Karpas-422 (cell line): ENCODE results near the gene FNDC1. TPM values are rescaled to one million over a fixed set of nuclear protein-coding genes. Genes with fewer than 3 reads are reported as not detected.

Experiments used
- DNase-seq: peaks from one replicate; pipeline ENCODE4 v3.0.0-alpha.2; 2015
- H2AFZ ChIP-seq: fragments of 200-600 bp; sonication (generic); 2 replicates; pipeline ENCODE4 v1.6.1; 2014; ENCODE audit warnings: antibody characterized with exemption, low read length, mixed read lengths
- H3K27ac ChIP-seq: fragments of 200-600 bp; sonication (generic); 2 replicates; pipeline ENCODE4 v1.5.1; 2014; ENCODE audit warnings: mild to moderate bottlenecking, low read length, moderate library complexity
- H3K27me3 ChIP-seq: fragments of 200-600 bp; sonication (generic); 2 replicates; pipeline ENCODE4 v1.6.1; 2014; ENCODE audit warnings: low read length, mixed read lengths
- H3K36me3 ChIP-seq: fragments of 200-600 bp; sonication (generic); 2 replicates; pipeline ENCODE4 v1.6.1; 2014; ENCODE audit warnings: low read length, mixed read lengths; ENCODE audit not compliant: insufficient read depth
- H3K4me1 ChIP-seq: fragments of 200-600 bp; sonication (generic); 2 replicates; pipeline ENCODE4 v1.6.1; 2014; ENCODE audit warnings: mild to moderate bottlenecking, low read length, mixed read lengths
- H3K4me2 ChIP-seq: fragments of 200-600 bp; sonication (generic); 2 replicates; pipeline ENCODE4 v1.6.1; 2014; ENCODE audit warnings: low read length, low read depth, mild to moderate bottlenecking; ENCODE audit not compliant: poor library complexity, severe bottlenecking
- H3K4me3 ChIP-seq: fragments of 200-600 bp; sonication (generic); 2 replicates; pipeline ENCODE4 v1.5.1; 2014; ENCODE audit warnings: mild to moderate bottlenecking, antibody characterized with exemption, low read length, mixed read lengths
- H3K79me2 ChIP-seq: fragments of 200-600 bp; sonication (generic); 2 replicates; pipeline ENCODE4 v1.6.1; 2014; ENCODE audit warnings: mild to moderate bottlenecking, low read length, mixed read lengths
- H3K9ac ChIP-seq: fragments of 200-600 bp; sonication (generic); 2 replicates; pipeline ENCODE4 v1.6.0; 2014; ENCODE audit warnings: low read length
- H3K9me2 ChIP-seq: fragments of 200-600 bp; sonication (generic), shearing (Covaris generic); replicated peaks from 2 replicates; pipeline ENCODE4 v1.6.0; 2014; ENCODE audit warnings: mild to moderate bottlenecking, low read length, moderate library complexity; ENCODE audit not compliant: insufficient read depth
- H3K9me3 ChIP-seq: fragments of 300-700, 200-600 bp; sonication (generic); 2 replicates; pipeline ENCODE4 v1.6.1; 2014; ENCODE audit warnings: low read length, mixed read lengths
- H4K20me1 ChIP-seq: fragments of 200-600 bp; sonication (generic); 2 replicates; pipeline ENCODE4 v1.6.1; 2014; ENCODE audit warnings: mild to moderate bottlenecking, antibody characterized with exemption, low read length, low read depth; ENCODE audit not compliant: insufficient read depth
- total RNA-seq: library from RNA; depleted of rRNA; stranded (reverse); fragments of >200 nt; shearing (Covaris generic); gene quantifications from 2 replicates; pipeline ENCODE4 v1.2.3, GENCODE V29; 2014; ENCODE audit warnings: low replicate concordance

Gene FNDC1
- total RNA-seq, 1 experiment from 2014 or later, result 90.0 TPM

DNA sequence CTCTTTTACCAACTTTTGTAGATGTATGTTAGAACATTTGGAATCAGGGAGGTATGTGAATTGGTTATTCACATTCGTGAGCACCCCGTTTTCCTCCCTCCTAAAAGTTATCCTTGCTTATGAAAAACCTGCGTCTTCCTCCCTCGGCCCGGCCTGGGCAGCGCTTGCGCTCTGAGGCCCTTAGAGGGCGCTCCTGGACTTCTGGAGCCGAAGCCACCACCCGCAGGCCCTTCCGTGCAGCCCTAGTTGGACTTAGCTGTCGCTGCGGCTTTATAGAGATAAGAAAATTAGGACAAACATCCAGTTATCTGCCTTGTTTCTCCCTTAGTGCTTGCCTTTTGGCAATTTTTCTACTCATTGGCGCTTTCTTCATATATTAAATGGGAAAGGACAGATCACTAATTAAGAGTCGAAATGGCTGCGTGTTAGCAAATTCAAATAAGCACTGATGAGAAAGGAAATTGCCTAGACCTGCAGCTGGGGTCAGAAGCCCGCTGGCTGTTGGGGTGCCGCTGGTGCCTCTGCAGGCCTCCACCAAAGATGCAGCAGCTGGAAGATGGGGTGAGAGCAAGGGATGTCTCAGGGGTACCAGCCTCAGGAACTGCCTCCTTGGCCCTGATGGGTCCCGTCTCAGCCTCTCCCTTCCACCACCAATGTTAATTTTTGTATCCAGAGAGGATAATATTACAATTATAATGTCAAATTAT, 5.2 kb downstream of the FNDC1 start:
- Histone ChIP-seq H3K9me3 (no peaks in the 10 kb centered on the region), H3K4me1 (peaks cover 73% of the 10 kb centered on the region), H4K20me1 (no peaks in the 10 kb centered on the region), H3K4me2 (peak overlapping the region; percentile 81), H3K9ac (peak overlapping the region; percentile 86), H3K27me3 (no peaks in the 10 kb centered on the region), H3K79me2 (peaks cover 98% of the 10 kb centered on the region), H3K4me3 (peak overlapping the region; percentile 55), H3K36me3 (peaks cover 32% of the 10 kb centered on the region), H3K9me2 (no peaks in the 10 kb centered on the region), H3K27ac (peak overlapping the region; percentile 94), H2AFZ (peak overlapping the region; percentile 38; the same call in 1 of the 2 replicates)
- peak; percentile 96 for DNase-seq

DNA sequence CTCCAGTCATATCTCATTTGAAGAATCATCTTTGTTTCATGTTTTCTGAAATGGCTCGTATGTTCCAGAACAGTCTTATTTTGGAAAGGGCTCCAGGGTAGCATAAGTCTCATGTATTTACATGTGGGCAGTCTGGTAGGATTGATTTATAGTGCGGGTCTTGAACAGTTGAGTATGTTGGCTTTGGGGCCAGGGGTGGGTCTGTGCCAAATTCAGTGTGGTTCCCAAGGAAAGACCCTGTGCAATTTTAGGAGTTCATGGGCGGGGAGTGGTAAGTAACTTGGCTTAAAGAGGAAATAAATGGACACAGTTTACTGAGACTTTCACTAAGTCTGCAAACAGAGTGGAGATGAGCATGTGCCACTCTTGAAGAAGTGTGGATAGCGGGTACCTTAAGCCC, 7.7 kb downstream of the FNDC1 start:
- no peaks in the 10 kb centered on the region for H3K9me2 ChIP-seq
- H3K4me3 ChIP-seq, result no peak overlapping the region
- no peak overlapping the region for H2AFZ ChIP-seq
- no peaks in the 10 kb centered on the region for H3K27me3 ChIP-seq
- H3K79me2 ChIP-seq, result peaks cover 99% of the 10 kb centered on the region
- H4K20me1 ChIP-seq, result no peaks in the 10 kb centered on the region
- no peak overlapping the region for H3K4me2 ChIP-seq
- H3K4me1 ChIP-seq, result peaks cover 68% of the 10 kb centered on the region
- peak overlapping the region; percentile 3; the same call in 1 of the 2 replicates for H3K9ac ChIP-seq
- H3K36me3 ChIP-seq, result peaks cover 44% of the 10 kb centered on the region
- DNase-seq, result no peak
- H3K27ac ChIP-seq, result peak overlapping the region; percentile 94; the same call in 1 of the 2 replicates
- no peaks in the 10 kb centered on the region for H3K9me3 ChIP-seq

DNA sequence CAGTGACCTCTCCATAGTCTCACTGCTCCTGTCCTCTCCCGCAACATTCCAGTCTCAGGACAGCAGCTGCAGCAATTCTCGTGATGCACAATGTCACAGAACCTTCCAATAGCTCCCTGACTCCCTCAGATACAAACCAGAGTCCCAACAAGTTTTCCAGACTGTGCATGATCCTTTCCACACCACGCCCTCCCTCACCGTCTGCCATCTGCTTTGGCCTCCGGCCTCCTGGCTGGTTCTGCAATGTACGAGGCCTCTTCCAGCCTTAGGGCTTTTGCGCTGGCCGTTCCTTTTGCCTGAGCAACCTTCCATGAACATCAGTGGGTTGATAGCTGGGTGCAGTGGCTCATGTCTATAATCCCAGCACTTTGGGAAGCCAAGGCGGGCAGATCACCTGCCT, 9.6 kb downstream of the FNDC1 start:
- Histone ChIP-seq H3K4me2 (no peak overlapping the region), H2AFZ (no peak overlapping the region), H3K27ac (no peak overlapping the region), H3K79me2 (peaks cover 99% of the 10 kb centered on the region), H3K4me3 (no peak overlapping the region), H3K27me3 (no peaks in the 10 kb centered on the region), H4K20me1 (no peaks in the 10 kb centered on the region), H3K36me3 (peaks cover 63% of the 10 kb centered on the region), H3K9ac (no peak overlapping the region), H3K4me1 (peaks cover 49% of the 10 kb centered on the region), H3K9me3 (no peaks in the 10 kb centered on the region; the same call in 1 of the 2 replicates), H3K9me2 (no peaks in the 10 kb centered on the region)
- DNase-seq, result no peak

DNA sequence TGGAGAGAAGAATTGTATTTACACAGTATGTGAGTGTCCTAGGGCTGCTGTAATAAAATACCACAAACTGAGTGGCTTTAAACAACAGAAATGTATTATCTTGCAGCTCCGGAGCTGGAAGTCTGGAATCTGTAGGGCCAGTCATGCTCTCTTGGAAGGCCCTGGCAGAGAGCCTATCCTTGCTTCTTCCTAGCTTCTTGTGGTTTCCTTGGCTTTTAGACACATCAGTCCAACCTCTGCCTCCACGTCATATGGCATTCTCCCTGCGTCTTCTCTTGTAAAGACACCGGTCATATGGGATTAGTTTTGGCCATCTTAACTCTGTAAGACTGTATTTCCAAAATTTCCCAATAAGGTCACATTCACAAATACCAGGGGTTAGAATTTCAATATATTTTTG, 10.8 kb downstream of the FNDC1 start:
- Histone ChIP-seq H3K4me3 (no peak overlapping the region), H2AFZ (no peak overlapping the region), H3K4me2 (no peak overlapping the region), H3K4me1 (peaks cover 38% of the 10 kb centered on the region), H3K27ac (no peak overlapping the region), H3K9me2 (no peaks in the 10 kb centered on the region), H3K9ac (no peak overlapping the region), H3K79me2 (peaks cover 99% of the 10 kb centered on the region), H4K20me1 (no peaks in the 10 kb centered on the region), H3K36me3 (peaks cover 73% of the 10 kb centered on the region), H3K27me3 (no peaks in the 10 kb centered on the region), H3K9me3 (peaks cover 6% of the 10 kb centered on the region)
- DNase-seq, result no peak

DNA sequence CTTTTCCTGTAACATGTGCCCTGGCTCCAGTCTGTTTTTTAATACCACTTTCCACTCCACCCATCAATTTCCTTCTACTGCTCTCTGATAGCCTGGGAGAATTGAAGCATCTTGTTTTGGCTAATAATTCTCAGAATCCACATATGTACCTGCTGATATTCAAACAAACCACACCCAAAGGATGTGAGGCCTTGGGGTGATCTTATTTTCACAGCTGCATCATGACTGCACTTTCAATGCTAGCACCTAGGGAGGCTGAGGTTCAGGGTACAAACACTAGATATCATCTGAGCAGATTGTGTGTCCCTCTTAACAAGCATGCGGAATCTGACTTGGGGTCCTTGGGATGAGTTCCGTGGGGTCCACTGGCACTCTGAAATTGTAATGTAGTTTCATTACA, 12.7 kb downstream of the FNDC1 start:
- H3K9me3 ChIP-seq, result peaks cover 12% of the 10 kb centered on the region
- peaks cover 99% of the 10 kb centered on the region for H3K79me2 ChIP-seq
- H3K4me1 ChIP-seq, result peaks cover 18% of the 10 kb centered on the region
- H3K4me3 ChIP-seq, result no peak overlapping the region
- no peak overlapping the region for H3K9ac ChIP-seq
- peaks cover 65% of the 10 kb centered on the region for H3K36me3 ChIP-seq
- no peak for DNase-seq
- H3K27me3 ChIP-seq, result no peaks in the 10 kb centered on the region
- H2AFZ ChIP-seq, result no peak overlapping the region
- no peaks in the 10 kb centered on the region for H3K9me2 ChIP-seq
- H4K20me1 ChIP-seq, result no peaks in the 10 kb centered on the region
- 0 out of 2 replicates have a peak overlapping the region, but pooled peaks have one; percentile 24 for H3K27ac ChIP-seq
- no peak overlapping the region for H3K4me2 ChIP-seq

DNA sequence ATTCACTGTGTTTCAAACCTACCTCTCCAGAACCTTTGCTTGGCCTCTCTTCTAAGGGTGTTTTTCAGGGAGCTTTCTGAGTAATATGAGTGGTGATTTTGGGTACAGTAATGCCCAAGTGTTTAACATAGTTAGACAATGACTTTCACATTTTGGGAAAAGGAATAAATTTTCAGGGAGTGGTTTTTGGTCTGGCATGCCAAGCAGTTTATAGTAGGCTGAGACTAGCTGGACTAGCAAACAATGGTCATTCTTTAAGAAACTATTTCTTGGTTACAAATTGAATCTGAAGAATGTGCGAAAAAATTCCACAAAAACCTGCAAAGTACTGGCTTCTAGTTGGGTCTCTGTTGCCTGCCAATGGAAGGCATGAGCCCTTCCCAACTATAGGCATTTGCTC, 15.4 kb downstream of the FNDC1 start:
- H2AFZ ChIP-seq, result no peak overlapping the region
- no peak overlapping the region for H3K4me3 ChIP-seq
- H3K27ac ChIP-seq, result peak overlapping the region; percentile 18; the same call in 1 of the 2 replicates
- peaks cover 12% of the 10 kb centered on the region for H3K9me3 ChIP-seq
- peaks cover 12% of the 10 kb centered on the region for H3K4me1 ChIP-seq
- H3K79me2 ChIP-seq, result peaks cover 93% of the 10 kb centered on the region
- no peak for DNase-seq
- H3K4me2 ChIP-seq, result no peak overlapping the region
- H3K9ac ChIP-seq, result no peak overlapping the region
- H3K27me3 ChIP-seq, result no peaks in the 10 kb centered on the region
- H3K36me3 ChIP-seq, result peaks cover 69% of the 10 kb centered on the region
- no peaks in the 10 kb centered on the region for H3K9me2 ChIP-seq
- no peaks in the 10 kb centered on the region for H4K20me1 ChIP-seq

DNA sequence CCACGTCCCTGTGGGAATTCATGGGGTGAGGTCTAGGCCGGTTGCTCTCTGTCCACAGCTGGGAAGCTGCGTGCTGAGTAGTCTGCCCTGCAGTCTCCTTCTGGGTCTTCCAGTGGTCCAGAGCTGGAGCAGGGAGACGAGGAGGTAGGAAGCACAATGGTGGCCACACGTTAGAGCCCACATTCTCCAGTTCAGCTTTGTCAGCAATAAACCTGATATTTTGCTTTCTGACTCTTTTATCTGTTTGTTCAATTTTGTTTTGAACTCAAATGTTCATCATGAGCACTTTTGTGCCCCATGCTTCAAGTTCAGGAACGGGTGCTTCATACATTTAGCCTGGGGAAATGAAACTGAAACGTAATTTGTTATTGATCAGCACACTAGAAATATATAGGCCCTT, 21.3 kb downstream of the FNDC1 start:
- H3K27me3 ChIP-seq, result no peaks in the 10 kb centered on the region
- peaks cover 2% of the 10 kb centered on the region; the same call in 1 of the 2 replicates for H3K9me3 ChIP-seq
- H3K4me3 ChIP-seq, result no peak overlapping the region
- no peaks in the 10 kb centered on the region for H4K20me1 ChIP-seq
- peaks cover 61% of the 10 kb centered on the region for H3K36me3 ChIP-seq
- DNase-seq, result no peak
- H3K4me2 ChIP-seq, result no peak overlapping the region
- H3K27ac ChIP-seq, result no peak overlapping the region
- no peaks in the 10 kb centered on the region for H3K9me2 ChIP-seq
- no peak overlapping the region for H3K9ac ChIP-seq
- peaks cover 68% of the 10 kb centered on the region for H3K4me1 ChIP-seq
- H3K79me2 ChIP-seq, result peaks cover 94% of the 10 kb centered on the region
- no peak overlapping the region for H2AFZ ChIP-seq

DNA sequence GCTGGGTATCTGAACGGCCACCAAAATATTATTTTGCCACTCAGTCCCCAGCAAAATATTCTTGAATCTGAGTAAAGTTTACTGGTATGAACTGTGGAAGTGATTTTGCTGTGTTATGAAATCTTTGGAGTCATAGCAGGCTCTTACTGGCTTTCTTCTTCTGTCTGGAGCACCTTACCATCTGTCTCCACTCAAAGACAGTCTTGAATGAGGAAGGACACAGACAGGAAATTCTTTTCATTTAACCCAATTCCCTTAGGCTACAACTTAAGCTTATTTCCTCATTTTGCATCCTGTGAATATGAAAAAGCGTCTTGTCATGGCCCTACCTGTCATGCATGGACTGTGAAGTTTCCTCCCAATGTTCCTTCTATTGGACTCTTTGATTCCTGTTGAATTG, 24.7 kb downstream of the FNDC1 start:
- H3K9me3 ChIP-seq, result no peaks in the 10 kb centered on the region
- peaks cover 100% of the 10 kb centered on the region for H3K79me2 ChIP-seq
- peak overlapping the region; percentile 46 for H3K4me2 ChIP-seq
- H2AFZ ChIP-seq, result no peak overlapping the region
- DNase-seq, result peak; percentile 65
- H3K9me2 ChIP-seq, result no peaks in the 10 kb centered on the region
- peak overlapping the region; percentile 8; the same call in 1 of the 2 replicates for H3K4me3 ChIP-seq
- peaks cover 60% of the 10 kb centered on the region for H3K36me3 ChIP-seq
- peak overlapping the region; percentile 80 for H3K27ac ChIP-seq
- H3K9ac ChIP-seq, result peak overlapping the region; percentile 6; the same call in 1 of the 2 replicates
- H3K4me1 ChIP-seq, result peaks cover 99% of the 10 kb centered on the region
- no peaks in the 10 kb centered on the region for H4K20me1 ChIP-seq
- H3K27me3 ChIP-seq, result no peaks in the 10 kb centered on the region
